Suppressor macrophage treated with lipopolysaccharide for 4 hours (primary cell): ENCODE data around the gene GPR146.
"Not testable (repeated sequence)": the region's sequence is repeated elsewhere in the genome, so short reads cannot be mapped to it uniquely, and the experiment has no call there.

ENCODE experiments used
- DNase-seq: peaks from one replicate; pipeline ENCODE4 v3.0.0-alpha.2; 2020

GPR146 gene

DNA sequence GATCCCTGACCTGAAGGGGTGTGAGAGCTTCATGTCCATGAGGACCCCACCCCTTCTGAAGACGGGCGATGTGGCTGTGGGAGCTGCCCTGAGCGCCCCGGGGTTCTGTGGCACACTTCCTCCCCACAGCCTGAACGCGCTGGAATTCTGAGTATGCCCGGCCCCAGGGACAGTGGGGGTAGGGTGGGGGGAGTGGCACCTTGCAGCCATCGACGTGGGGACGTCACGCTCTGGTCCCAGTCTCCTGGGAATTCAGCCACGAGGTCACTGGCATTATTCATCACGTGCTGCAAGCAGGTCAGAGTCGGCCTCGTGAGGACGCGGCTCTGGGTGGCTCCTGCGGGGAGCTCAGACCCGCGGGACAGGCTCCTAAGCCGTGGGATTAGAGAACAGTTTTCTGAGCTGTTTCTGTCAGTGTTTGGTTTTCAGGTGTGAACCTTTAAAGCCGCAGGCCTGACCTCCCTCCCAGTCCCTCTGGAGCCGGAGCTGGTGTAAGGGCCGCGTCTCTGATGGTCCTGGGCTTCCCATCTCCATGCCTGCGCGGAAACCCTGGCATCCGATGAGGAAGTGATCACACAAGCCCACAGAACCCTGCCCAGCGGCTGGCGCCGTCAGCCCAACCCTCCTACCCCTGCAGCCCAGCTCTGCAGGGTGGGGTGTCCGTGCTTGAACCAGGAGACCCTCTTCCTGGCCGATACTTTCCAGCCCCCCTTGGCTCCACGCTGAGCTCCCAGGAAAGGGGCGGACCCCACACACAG is 16.1 kb downstream of the GPR146 start:
- peak; percentile 69 for DNase-seq

- no peak for DNase-seq
These were observed 16.8 kb downstream of the GPR146 start for GRCh38 chr7:1061180-1061579.

GRCh38 chr7:1062296-1063294 is 18.2 kb downstream of the GPR146 start:
- peak; percentile 96 for DNase-seq

GRCh38 chr7:1063361-1063760 is 19.0 kb downstream of the GPR146 start:
- DNase-seq = no peak

- no peak for DNase-seq
These were observed 20.2 kb downstream of the GPR146 start for GRCh38 chr7:1064581-1064980.

DNA sequence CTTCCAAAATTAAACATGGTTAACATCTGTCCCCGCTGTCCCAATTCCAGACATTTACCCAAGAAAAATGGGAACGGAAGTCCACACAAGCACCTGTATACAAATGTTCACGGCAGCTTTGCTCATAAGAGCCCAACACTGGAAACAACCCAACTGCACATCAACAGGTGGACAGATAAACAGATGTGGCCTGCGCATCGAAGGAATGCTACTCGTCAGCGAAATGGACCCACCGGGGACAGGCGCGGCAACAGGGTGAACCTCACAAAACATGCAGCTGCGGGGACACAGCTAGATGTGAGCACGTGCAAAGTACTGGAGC is 20.9 kb downstream of the GPR146 start:
- DNase-seq = no peak

- peak; percentile 91 for DNase-seq
These were observed 21.4 kb downstream of the GPR146 start for GRCh38 chr7:1065585-1066241.

- no peak for DNase-seq
These were observed 21.9 kb downstream of the GPR146 start for GRCh38 chr7:1066242-1066588.

GRCh38 chr7:1068013-1068412 is 23.7 kb downstream of the GPR146 start:
- DNase-seq = no peak

- DNase-seq = no peak
These were observed 24.3 kb downstream of the GPR146 start for GRCh38 chr7:1068619-1069018.

- no peak for DNase-seq
These were observed 26.2 kb downstream of the GPR146 start for GRCh38 chr7:1070544-1071011.

DNA sequence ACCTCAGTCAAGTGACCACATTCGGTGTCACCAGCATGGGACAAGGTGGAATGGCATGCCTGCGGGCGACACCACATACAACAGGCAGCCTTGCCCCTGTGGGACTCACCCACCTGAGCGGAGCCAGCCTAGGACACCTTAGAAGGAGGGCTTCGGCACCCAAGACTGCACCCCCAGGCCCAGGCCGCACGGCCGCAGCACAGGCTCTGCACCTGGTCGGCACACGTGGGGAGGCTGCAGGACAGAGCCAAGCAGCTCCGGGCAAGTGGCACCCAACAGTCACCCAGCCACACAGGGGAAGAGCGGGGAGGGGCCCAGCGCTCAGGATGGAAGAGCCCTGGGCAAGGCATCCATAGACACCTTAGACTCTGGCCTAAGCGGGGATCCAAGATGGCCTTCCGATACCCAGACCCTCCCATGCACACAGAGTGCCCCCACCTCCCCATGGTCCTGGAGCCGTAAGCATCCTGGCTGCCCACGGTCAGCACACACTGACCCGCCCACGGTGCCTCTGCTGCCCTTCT is 27.4 kb downstream of the GPR146 start:
- no peak for DNase-seq

DNA sequence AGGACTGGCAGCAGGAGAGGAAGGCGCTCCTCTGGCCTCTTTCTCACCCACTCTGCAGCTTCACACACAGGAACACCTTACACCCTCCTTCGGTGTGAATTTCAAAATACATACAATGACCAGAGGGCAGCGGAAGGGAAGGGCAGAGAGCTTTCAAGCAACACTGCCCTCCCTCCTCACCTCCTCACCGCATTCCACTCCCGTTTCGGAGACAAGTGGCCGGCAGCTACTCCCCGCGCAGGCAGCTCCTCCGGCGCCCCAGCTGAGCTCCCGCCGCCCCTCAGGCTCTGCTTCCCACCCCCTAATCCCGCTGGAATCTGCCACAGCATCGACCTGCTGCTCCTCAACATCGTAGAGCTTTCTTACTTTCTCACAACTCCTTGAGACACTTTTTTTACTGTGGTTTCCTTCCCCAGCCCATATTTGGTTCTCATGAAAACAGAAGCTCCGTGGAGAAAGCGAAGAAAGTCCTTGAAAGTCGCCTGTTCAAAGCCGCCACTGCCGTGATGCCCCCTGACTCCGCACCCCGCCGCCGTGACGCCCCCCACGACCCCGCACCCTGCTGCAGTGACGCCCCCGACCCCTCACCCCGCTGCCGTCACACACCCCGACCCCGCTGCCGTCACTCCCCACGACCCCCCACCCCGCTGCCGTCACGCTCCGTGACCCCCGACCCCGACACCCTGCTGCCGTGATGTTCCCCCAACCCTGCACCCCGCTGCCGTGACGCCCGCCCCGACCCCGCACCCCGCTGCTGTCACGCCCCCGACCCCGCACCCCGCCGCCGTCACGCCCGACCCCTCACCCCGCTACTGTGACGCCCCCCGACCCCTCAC is 29.0 kb downstream of the GPR146 start:
- no peak for DNase-seq

DNA sequence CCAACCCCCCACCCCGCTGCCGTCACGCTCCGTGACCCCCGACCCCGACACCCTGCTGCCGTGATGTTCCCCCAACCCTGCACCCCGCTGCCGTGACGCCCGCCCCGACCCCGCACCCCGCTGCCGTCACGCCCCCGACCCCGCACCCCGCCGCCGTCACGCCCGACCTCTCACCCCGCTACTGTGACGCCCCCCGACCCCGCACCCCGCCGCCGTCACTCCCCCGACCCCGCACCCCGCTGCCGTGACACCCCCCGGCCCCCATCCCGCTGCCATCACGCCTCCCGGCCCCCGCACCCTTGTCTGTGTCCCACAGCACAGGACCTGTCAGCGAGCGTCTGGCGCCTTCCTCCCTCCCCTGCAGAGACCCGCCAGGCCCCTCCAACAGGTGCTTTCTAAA is 29.7 kb downstream of the GPR146 start:
- DNase-seq = not testable (repeated sequence)

DNA sequence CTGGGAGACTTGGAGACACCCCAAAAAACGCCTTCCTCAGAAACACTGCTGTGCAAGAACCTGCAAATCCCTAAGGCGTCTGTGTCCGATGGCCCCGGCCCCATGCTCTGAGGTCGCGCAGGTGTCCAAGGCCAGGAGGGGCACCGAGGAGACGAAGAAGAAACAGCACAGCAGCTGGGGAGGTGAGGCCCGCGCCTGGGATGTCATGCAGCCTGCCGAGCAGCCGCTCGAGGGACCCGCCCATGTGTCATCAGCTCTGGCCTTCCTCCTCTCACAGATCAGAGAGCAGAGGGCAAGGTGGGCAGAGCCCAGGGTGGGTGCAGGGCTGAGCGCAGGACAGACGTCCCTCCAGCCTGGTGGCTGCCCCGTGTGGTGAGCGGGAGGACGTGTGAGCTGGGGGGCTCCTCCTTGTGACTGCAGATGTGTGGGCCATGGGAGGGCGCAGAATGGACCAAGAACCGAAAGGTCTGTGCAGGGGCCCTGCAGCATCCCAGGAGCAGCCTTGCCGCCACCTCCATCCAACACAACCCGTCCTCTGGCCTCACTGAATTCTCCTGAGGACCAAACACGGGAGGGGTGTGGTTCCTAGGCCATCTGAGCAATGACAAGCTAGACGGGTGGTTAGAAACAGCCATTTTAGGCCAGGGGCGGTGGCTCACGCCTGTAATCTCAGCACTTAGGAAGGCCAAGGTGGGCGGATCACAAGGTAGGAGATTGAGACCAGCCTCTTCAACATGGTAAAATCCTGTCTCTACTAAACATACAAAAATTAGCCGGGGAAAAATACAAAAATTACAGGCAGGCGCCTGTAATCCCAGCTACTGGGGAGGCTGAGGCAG is 30.5 kb downstream of the GPR146 start:
- no peak for DNase-seq

GRCh38 chr7:1076184-1077072 is 32.1 kb downstream of the GPR146 start:
- DNase-seq = no peak

DNA sequence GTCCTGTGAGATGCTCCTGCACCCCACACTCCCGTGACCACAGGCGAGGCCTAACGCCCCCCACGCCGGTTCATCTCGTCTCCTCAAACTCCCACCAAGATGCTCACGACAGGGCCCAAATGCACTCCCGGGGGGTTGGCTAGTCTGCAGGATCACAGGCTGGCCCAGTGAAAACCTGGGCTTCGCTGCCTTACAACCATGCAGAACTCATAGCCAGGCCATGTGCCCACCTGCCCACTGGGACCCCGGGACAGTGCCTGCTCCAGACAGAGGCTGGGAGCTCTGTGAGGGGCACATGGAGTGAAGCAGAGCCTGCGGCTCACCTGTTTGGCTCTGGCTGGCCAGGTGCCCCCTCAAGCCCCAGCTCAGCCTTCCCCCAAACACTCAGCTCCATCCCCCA is 34.2 kb downstream of the GPR146 start:
- no peak for DNase-seq

DNA sequence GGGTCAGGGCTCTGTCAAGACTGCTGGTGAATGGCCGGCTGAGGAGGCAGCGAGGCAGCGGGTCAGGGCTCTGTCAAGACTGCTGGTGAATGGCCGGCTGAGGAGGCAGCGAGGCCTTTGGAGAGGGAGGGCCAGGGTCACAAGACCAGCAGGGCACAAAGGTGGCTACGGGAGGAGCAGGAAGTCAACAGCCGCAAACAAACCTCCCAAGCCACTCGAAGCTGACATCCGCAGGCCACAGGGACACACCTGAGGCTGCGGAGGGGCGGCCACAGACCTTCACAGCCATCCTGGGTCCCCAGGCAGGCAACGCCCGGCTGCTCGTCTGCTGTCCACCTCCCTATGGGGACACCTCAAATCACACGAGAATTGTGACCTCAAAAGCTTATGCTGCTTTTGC is 34.6 kb downstream of the GPR146 start:
- no peak for DNase-seq

DNA sequence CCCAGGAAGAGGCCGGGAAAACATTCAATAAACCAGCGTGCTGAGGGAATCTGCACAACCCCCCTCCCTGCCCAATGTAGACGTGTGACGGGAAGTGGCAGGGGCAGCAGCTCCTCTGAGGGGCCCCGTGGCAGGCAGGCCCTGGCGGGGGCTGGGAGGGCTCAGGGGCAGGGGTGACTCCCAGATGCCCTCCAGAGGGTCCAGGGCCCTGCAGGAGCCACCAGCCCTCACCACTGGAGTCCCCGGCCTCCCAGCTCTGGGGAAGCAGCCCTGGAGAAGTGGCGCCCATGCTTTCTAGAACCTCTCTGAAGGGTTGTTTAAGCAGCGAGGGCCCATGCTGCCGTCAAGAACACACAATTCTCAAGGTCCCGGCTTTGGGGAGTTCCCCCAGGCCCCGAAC is 35.2 kb downstream of the GPR146 start:
- DNase-seq = no peak

DNA sequence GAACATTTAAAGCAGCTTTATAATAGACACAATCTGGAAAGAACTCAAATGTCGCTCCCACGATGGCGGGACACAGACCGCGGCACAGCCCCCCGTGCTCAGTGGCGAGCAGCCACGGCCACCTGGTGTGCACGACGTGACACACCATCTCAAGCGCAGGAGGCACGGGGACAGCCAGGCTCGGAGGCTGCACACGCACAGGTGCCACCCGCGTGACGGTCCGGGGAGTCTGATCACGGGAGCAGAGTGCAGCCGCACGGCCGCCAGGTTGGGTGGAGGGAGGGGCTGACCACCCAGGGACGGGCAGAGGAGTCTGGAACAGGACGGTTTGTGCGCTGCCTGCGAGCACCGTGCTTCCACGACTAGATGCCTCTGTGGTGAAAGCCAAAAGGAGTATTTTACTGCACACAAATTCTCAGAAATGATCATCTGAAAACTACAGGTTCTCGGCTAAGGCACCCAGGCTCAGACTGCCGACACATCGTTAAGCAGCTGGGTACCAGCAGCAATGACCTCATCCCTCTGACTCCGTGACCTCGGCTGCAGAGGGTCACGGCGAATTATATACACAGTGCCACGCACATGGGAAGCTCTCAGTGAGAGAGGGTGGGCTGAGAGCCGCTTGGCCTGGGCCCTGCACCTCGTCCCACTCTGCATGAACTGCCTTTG is 36.0 kb downstream of the GPR146 start:
- DNase-seq = no peak
